Measurements from ENCODE around the gene TLR4.

DNA sequence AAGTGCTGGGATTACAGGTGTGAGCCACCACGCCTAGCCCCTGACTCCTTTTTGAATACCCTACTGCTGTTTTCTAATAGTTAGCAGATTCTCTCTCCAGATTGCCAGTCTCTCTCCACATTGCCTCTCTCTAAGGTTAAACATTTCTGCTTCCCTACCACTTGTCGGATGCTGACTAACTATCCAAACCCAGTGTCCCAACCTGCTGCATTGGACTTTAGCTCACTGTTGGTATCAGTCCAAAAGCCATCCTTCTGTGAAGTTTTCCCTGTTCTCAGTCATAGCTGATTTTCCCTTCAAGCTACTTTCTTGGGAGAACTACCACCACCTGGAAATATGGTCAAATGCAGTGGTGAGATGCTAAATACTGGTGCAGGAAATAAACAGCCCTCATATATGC lies 48.7 kb downstream of the TLR4 start:
- TF ChIP-seq POLR2A (IDR thresholded peaks at IDR 0.05), result no peak
- TF ChIP-seq, protein P1, sequence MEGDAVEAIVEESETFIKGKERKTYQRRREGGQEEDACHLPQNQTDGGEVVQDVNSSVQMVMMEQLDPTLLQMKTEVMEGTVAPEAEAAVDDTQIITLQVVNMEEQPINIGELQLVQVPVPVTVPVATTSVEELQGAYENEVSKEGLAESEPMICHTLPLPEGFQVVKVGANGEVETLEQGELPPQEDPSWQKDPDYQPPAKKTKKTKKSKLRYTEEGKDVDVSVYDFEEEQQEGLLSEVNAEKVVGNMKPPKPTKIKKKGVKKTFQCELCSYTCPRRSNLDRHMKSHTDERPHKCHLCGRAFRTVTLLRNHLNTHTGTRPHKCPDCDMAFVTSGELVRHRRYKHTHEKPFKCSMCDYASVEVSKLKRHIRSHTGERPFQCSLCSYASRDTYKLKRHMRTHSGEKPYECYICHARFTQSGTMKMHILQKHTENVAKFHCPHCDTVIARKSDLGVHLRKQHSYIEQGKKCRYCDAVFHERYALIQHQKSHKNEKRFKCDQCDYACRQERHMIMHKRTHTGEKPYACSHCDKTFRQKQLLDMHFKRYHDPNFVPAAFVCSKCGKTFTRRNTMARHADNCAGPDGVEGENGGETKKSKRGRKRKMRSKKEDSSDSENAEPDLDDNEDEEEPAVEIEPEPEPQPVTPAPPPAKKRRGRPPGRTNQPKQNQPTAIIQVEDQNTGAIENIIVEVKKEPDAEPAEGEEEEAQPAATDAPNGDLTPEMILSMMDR (IDR thresholded peaks at IDR 0.05), result no peak
